HPDE6-E6E7 (cell line): ENCODE data around the gene NOL4L.
"Not testable (repeated sequence)": the region's sequence is repeated elsewhere in the genome, so short reads cannot be mapped to it uniquely, and the experiment has no call there.

ENCODE experiments used
- DNase-seq: peaks from one replicate; pipeline ENCODE4 v3.0.0; 2011; ENCODE audit warnings: missing footprints; ENCODE audit errors: extremely low spot score

Gene NOL4L

GRCh38 chr20:32432277-32432676 lies 152.9 kb downstream of the NOL4L start:
- DNase-seq: no peak

GRCh38 chr20:32431457-32431856 lies 153.7 kb downstream of the NOL4L start:
- DNase-seq: no peak

GRCh38 chr20:32429745-32430360 lies 155.3 kb downstream of the NOL4L start:
- DNase-seq: no peak

- DNase-seq: no peak
Measured at GRCh38 chr20:32429343-32429742, 155.8 kb downstream of the NOL4L start.

GRCh38 chr20:32427996-32428395 lies 157.1 kb downstream of the NOL4L start:
- DNase-seq: no peak

- no peak for DNase-seq
Measured at GRCh38 chr20:32421290-32421689, 163.8 kb downstream of the NOL4L start.

GRCh38 chr20:32418376-32418775 lies 166.8 kb downstream of the NOL4L start:
- no peak for DNase-seq

- DNase-seq: no peak
Measured at GRCh38 chr20:32416206-32416605, 168.9 kb downstream of the NOL4L start.

GRCh38 chr20:32415494-32415893 lies 169.6 kb downstream of the NOL4L start:
- DNase-seq: no peak

GRCh38 chr20:32411955-32412706 lies 173.0 kb downstream of the NOL4L start:
- DNase-seq: no peak

- not testable (repeated sequence) for DNase-seq
Measured at GRCh38 chr20:32407131-32407750, 177.9 kb downstream of the NOL4L start.

GRCh38 chr20:32406701-32407100 lies 178.4 kb downstream of the NOL4L start:
- no peak for DNase-seq

- DNase-seq: no peak
Measured at GRCh38 chr20:32404017-32404416, 181.1 kb downstream of the NOL4L start.

GRCh38 chr20:32400476-32400875 lies 184.7 kb downstream of the NOL4L start:
- DNase-seq: no peak

- DNase-seq: no peak
Measured at GRCh38 chr20:32397567-32398084, 187.5 kb downstream of the NOL4L start.

- DNase-seq: no peak
Measured at GRCh38 chr20:32396646-32397160, 188.4 kb downstream of the NOL4L start.

GRCh38 chr20:32395066-32395465 lies 190.1 kb downstream of the NOL4L start:
- no peak for DNase-seq
